Posterior cingulate gyrus (tissue), 11 donors: ENCODE results near the gene NAA38.

Source experiments
- DNase-seq, 10 donors: peaks; one replicate each; pipeline versions ENCODE4 v3.0.0 to v3.0.0-alpha.2; 2020 to 2021; ENCODE audit warnings: mixed read lengths in 3 of 10
- intact Hi-C: fragments of 100-400 bp; cut with DNase I; formaldehyde crosslinking; loops from one replicate; pipeline ENCODE4 v1.15.1; 2023

The NAA38 gene

GRCh38 chr17:7807206-7807605, 50.2 kb downstream of the NAA38 start:
- DNase-seq = peak in 1 of 10 donors; percentile 32
- intact Hi-C loops = no loop called here
